DND-41 (cell line): ENCODE results near the gene CTDP1.

Experiments used
- ATAC-seq: fragments of 200-7000 bp; cut with Tn5 transposase; 3 replicates; pipeline ENCODE4 v1.9.1; 2021; ENCODE audit warnings: low read depth; ENCODE audit not compliant: insufficient read depth
- DNase-seq: peaks from one replicate; pipeline ENCODE4 v3.0.0-alpha.2; 2020
- H2AFZ ChIP-seq: 2 replicates; pipeline ENCODE4 v1.6.0; 2012; ENCODE audit warnings: low read depth, low read length
- H3K27ac ChIP-seq: 2 replicates; pipeline ENCODE4 v1.5.1; 2012; ENCODE audit warnings: low read length, inconsistent platforms
- H3K27me3 ChIP-seq: fragments of 200-600 bp; sonication (generic); 2 replicates; pipeline ENCODE4 v1.6.0; 2012; ENCODE audit warnings: low read length, mild to moderate bottlenecking, inconsistent platforms; ENCODE audit not compliant: insufficient read depth, poor library complexity
- H3K36me3 ChIP-seq: 2 replicates; pipeline ENCODE4 v1.5.1; 2012; ENCODE audit warnings: low read length, inconsistent platforms; ENCODE audit not compliant: insufficient read depth
- H3K4me1 ChIP-seq: 2 replicates; pipeline ENCODE4 v1.5.1; 2012; ENCODE audit warnings: mild to moderate bottlenecking, low read length; ENCODE audit not compliant: insufficient read depth
- H3K4me2 ChIP-seq: 2 replicates; pipeline ENCODE4 v1.6.0; 2012; ENCODE audit warnings: mild to moderate bottlenecking, moderate library complexity, low read length, inconsistent platforms; ENCODE audit not compliant: insufficient read depth
- H3K4me3 ChIP-seq, 2 experiments: fragments of 200-600 bp in 1 of 2; shearing (Covaris generic) in 1 of 2; 2 replicates each; pipeline ENCODE4 v1.5.1; 2012 to 2016; ENCODE audit warnings: inconsistent platforms in 2 of 2, low read length in 2 of 2, mild to moderate bottlenecking in 2 of 2, low read depth in 1 of 2, moderate library complexity in 1 of 2
- H3K79me2 ChIP-seq: 2 replicates; pipeline ENCODE4 v1.6.0; 2012; ENCODE audit warnings: low read length, inconsistent platforms; ENCODE audit not compliant: insufficient read depth
- H3K9ac ChIP-seq: 2 replicates; pipeline ENCODE4 v1.6.0; 2012; ENCODE audit warnings: low read depth, mild to moderate bottlenecking, inconsistent platforms, low read length, moderate library complexity
- H3K9me3 ChIP-seq: 2 replicates; pipeline ENCODE4 v1.5.1; 2012; ENCODE audit warnings: low read length, moderate library complexity, mild to moderate bottlenecking, inconsistent platforms; ENCODE audit not compliant: insufficient read depth, severe bottlenecking
- H4K20me1 ChIP-seq: 2 replicates; pipeline ENCODE4 v1.6.0; 2012; ENCODE audit warnings: low read length; ENCODE audit not compliant: insufficient read depth
- EZH2 ChIP-seq: IDR thresholded peaks from 3 replicates; pipeline ENCODE4 v1.6.1; 2012; ENCODE audit warnings: borderline replicate concordance, low read depth, mild to moderate bottlenecking, moderate library complexity, low read length, inconsistent platforms; ENCODE audit not compliant: severe bottlenecking
- TF ChIP-seq, protein P1 (sequence below): IDR thresholded peaks from 2 replicates; pipeline ENCODE4 v1.5.1; 2012; ENCODE audit warnings: borderline replicate concordance, low read length, moderate library complexity, mild to moderate bottlenecking; ENCODE audit not compliant: poor library complexity, severe bottlenecking; ENCODE audit errors: extremely low read depth

Gene CTDP1

DNA sequence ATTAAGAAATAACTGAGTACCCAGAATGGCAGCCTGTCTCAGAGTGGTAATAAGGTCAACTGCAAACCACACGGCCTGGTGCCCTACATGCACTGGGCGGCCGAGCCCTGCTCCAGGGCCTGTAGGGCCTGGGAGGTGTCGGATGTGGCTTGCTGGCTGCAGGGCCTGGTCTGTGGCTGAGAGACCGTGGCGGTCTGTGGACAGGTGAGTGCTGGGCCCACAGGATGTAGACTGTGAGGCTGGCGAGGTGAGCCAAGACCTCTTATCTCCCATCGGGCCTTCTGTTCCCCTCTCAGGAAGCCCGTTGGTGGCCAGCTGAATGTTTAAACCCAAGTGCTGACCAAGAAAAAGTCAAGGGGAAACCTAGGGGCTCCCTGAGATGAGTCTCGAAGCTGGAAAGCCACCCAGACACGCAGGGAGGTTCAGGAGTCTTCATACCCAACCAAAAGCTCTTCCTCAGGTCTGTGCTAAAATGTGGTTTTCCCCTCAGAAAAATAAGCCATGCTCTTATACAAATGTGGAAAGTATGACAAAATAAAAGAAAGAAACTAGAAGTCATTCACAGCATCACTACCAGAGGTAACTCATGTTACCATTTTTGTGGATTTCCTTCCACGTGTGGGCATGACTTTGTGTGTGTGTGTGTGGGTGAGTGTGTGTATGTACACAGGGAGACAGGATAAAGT is 47.7 kb upstream of the CTDP1 start:
- no peaks in the 10 kb centered on the region for H3K36me3 ChIP-seq
- no peaks in the 10 kb centered on the region for H3K4me1 ChIP-seq
- H3K27ac ChIP-seq = no peak overlapping the region
- no peak for TF ChIP-seq EZH2
- TF ChIP-seq, protein P1, sequence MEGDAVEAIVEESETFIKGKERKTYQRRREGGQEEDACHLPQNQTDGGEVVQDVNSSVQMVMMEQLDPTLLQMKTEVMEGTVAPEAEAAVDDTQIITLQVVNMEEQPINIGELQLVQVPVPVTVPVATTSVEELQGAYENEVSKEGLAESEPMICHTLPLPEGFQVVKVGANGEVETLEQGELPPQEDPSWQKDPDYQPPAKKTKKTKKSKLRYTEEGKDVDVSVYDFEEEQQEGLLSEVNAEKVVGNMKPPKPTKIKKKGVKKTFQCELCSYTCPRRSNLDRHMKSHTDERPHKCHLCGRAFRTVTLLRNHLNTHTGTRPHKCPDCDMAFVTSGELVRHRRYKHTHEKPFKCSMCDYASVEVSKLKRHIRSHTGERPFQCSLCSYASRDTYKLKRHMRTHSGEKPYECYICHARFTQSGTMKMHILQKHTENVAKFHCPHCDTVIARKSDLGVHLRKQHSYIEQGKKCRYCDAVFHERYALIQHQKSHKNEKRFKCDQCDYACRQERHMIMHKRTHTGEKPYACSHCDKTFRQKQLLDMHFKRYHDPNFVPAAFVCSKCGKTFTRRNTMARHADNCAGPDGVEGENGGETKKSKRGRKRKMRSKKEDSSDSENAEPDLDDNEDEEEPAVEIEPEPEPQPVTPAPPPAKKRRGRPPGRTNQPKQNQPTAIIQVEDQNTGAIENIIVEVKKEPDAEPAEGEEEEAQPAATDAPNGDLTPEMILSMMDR = no peak
- H2AFZ ChIP-seq = no peak overlapping the region
- H3K9me3 ChIP-seq = peaks cover 3% of the 10 kb centered on the region
- H3K9ac ChIP-seq = no peak overlapping the region
- no peaks in the 10 kb centered on the region for H3K79me2 ChIP-seq
- DNase-seq (no peak), ATAC-seq (no peak)
- no peak overlapping the region for H3K4me2 ChIP-seq
- no peaks in the 10 kb centered on the region for H3K27me3 ChIP-seq
- no peaks in the 10 kb centered on the region for H4K20me1 ChIP-seq
- no peak overlapping the region for H3K4me3 ChIP-seq

DNA sequence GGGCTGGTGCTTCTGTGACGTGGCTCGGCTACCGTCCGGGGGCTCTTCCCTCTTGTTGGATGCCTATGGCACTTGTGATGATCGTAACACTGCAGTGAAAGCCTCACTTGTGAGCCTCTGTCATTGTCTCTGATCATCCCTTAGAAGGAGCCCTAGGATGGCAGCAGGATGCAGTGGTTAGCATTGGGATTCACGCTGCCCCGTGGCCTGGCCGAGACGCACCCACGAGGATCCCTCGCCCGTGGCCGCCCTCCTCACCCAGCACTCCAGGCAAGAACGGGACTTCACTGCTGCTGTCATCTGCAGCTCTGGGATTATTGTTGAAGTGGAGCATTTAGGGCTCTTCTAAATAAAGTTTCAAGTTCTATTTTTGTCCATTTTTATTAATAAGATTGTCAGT is 46.8 kb upstream of the CTDP1 start:
- DNase-seq (no peak), ATAC-seq (no peak)
- peaks cover 3% of the 10 kb centered on the region for H3K9me3 ChIP-seq
- no peaks in the 10 kb centered on the region for H3K27me3 ChIP-seq
- H4K20me1 ChIP-seq = no peaks in the 10 kb centered on the region
- no peaks in the 10 kb centered on the region for H3K4me1 ChIP-seq
- no peaks in the 10 kb centered on the region for H3K36me3 ChIP-seq
- no peaks in the 10 kb centered on the region for H3K79me2 ChIP-seq
- H3K27ac ChIP-seq = no peak overlapping the region
- TF ChIP-seq, protein P1 = no peak
- no peak for TF ChIP-seq EZH2
- no peak overlapping the region for H2AFZ ChIP-seq
- H3K4me2 ChIP-seq = no peak overlapping the region
- no peak overlapping the region for H3K9ac ChIP-seq
- no peak overlapping the region for H3K4me3 ChIP-seq

DNA sequence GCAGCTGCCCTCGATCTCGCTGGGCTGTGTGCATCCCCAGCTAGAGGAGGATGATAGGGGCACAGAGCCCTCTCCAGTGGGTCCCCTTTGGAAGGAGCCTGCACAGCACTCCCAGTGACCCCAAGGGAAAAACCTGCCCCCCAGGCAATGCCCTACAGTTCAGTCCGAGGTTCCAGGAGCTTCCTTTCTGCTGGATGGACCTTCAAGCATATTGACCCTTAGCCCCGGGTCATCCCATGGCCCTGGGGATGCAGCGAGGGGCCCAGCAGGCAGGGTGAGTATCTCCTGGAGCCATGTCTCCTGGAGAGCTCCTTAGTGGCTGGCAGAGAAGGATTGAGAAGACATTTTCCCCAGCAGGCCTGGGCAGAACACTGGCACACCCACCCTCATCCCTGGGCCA is 45.4 kb upstream of the CTDP1 start:
- H3K27me3 ChIP-seq = no peaks in the 10 kb centered on the region
- H3K36me3 ChIP-seq = no peaks in the 10 kb centered on the region
- H3K9me3 ChIP-seq = peaks cover 3% of the 10 kb centered on the region
- DNase-seq (no peak), ATAC-seq (no peak)
- H3K9ac ChIP-seq = no peak overlapping the region
- no peaks in the 10 kb centered on the region for H3K4me1 ChIP-seq
- no peaks in the 10 kb centered on the region for H4K20me1 ChIP-seq
- no peak overlapping the region for H2AFZ ChIP-seq
- no peak overlapping the region for H3K4me3 ChIP-seq
- no peak for TF ChIP-seq EZH2
- TF ChIP-seq, protein P1 = no peak
- H3K27ac ChIP-seq = no peak overlapping the region
- no peak overlapping the region for H3K4me2 ChIP-seq
- H3K79me2 ChIP-seq = no peaks in the 10 kb centered on the region
